Activated CD4-positive, alpha-beta T cell treated with anti-CD3 and anti-CD28 coated beads, Interleukin-2, amount 50 U/mL, for 24 hours (primary cell): Measurements from ENCODE around the gene C1GALT1C1.
"Not testable (repeated sequence)": the region's sequence is repeated elsewhere in the genome, so short reads cannot be mapped to it uniquely, and the experiment has no call there.

Experiments
- DNase-seq, 2 donors: peaks; one replicate each; pipeline ENCODE4 v3.0.0-alpha.2; 2020; ENCODE audit warnings: low read depth in 1 of 2, low spot score in 1 of 2

C1GALT1C1 gene

DNA sequence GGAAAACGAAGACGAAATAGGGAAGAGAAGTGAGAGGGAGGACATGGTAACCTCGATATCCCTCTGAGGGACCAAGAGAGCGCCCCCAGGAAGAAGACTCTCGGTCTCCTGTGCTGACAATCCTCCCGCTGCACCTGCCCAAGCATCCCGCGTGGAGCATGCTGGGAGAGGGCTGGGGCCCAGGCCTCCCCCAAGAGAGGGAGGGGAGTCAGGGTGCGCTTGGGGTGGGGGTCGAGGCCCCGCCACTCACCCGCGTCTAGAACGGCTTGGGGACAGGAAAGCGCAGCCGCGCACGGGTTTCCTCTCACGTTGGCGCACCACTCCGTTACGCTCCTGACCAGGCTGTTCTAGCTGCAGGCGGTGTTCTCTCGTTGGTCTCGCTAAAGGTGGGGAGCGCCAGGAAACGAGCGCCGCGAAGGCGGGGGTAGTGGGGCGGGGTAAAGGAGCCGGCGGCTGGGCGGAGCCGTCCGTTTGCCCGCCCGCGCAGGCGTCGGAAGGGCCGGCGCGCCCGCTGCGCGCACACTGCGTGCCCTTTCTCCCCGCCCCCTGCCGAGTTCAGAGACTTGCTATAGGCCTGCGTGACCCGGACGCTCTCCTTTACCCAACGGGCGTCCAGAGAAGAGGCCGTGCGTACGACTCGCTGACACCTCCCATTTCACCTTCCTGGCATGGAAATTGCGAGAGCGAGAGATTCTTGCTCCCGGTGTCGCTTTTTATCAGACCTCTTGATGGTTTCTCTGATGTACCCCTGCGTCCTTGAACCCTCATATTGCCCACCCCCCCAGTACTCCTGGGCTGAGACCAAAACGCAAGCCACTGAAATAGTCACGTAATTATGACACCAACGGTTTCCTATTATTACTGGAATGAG is at the start of gene C1GALT1C1:
TSS of gene C1GALT1C1 (minus strand) at position 388 of the 871 bp plus-strand sequence. CDS start 2,888 bp downstream, outside the sequence.
- DNase-seq, result peak; percentile 66 to 80

DNA sequence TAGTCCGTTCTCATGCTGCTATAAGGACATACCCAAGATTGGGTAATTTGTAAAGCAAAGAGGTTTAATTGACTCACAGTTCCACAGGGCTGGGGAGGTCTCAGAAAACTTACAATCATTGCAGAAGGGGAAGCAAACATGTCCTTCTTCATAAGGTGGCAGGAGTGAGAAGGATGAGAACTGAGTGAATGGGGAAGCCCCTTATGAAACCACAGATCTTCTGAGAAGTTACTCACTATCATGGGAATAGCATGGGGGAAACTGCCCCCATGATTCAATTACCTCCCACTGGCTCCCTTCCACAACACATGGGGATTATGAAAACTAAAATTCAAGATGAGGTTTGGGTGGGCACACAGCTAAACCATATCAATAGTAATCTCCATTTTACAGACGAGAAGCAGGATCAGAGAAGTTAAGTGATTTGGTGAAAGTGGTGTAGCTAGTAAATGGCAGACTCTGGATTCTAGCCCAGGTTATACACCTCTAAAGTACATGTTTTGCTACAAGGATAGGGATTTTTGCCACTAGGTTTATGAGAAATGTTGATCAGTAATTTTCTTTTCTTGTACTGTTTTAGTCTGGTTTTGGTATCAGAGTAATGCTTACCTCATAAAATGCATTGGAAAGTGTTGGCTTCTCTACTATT is 47.3 kb upstream of the C1GALT1C1 start:
- DNase-seq, result peak in 1 of 2 donors; percentile 18

DNA sequence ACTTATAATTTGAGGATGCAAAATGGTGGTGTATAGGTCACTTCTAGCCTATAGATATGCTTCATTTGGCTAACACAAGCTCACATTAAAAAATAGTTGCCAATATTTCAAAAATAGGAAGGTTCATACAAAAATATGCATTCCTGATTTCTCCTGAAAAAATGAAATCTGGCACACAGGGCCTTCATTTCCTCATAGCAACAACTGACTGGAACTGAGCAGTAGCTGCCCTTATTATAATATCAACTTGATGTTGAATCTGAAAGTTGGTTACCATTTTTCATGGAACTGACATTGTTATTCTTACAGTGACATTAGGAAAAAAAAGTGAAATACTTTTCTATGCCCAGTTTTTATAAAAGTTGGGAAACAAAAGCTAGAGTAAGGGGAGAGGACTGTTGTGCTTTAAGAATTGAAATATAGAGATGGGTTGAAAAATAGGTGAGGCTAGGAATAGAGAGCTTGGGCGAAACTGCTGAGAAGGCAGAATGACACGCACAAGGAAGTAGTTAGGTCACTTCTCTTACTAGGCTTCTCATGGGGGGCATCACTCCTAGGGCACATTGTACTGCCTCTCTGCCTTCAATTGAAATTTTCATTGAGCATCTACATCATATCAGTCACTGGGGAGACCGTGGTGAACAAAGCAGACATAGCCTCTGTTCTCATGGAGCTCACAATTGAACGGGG is 43.1 kb upstream of the C1GALT1C1 start:
- no peak for DNase-seq

DNA sequence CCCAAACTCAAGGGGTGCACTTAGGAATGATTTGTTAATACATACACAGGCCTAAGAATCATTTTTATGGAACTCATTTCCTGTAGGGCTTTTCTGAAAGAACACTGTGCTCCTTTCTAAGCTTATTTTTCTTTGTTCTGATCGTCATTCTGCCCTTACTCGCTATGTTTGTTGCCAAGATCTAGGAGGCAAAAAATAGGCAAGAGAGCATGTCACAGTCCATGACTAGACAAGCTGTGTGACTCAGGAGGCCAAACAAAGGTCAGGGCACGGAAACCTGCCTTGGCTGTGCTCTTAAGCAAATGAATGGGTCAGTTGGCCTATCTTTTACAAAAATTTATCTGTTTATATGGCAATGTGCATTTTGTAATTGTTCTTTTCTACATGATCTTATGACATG is 42.5 kb upstream of the C1GALT1C1 start:
- DNase-seq, result no peak

DNA sequence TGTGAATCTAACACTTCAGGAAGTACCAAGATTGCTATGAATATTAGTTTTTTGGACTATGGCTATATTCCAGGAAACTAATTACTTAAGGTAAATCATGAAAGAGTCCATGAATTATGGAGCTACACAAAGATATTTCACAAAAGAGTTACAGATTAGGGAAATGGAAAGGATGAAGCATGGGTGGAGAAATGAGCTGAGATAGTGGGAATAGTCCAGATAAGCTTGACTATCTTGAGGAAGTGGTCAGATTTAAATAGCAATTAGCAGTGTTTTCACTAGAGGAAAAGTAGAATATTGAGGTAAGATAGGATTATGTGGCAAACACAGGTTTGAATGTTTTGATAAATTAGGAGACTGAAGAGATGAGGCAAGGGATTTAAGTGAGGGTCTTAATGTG is 42.1 kb upstream of the C1GALT1C1 start:
- no peak for DNase-seq

DNA sequence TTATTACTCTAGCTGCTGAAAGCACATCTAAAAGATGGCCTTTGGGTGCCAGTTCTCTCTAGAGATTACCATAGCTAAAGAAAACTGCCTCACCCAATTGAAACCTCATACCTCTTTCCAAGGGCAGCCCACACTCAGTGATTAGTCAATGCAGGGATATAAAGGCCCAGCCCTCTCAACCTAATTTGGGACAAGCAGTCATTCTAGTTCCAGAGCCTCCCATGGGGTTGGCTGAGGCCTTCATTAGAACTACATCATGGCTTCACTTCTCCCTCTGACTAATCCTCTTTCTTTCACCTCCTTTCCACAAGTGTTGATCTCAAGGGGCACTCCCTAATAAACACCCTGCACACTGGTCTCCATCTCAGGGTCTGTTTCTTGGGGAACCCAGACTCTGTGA is 38.5 kb upstream of the C1GALT1C1 start:
- DNase-seq, result no peak

DNA sequence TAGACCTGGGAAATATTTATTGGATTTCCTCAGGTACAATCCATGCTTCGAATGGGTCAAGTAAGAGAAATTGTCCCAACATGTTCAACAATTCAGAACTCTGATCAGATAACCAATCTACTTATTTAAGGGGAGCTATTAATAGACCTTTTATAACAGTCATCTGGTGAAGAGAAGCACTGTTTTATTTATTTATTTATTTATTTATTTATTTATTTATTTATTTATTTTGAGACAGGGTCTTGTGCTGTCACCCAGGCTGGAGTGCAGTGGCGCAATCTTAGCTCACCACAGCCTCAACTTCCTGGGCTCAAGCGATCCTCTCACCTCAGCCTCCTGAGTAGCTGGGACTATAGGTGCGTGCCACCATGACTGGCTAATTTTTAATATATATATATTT is 34.7 kb upstream of the C1GALT1C1 start:
- not testable (repeated sequence) for DNase-seq

DNA sequence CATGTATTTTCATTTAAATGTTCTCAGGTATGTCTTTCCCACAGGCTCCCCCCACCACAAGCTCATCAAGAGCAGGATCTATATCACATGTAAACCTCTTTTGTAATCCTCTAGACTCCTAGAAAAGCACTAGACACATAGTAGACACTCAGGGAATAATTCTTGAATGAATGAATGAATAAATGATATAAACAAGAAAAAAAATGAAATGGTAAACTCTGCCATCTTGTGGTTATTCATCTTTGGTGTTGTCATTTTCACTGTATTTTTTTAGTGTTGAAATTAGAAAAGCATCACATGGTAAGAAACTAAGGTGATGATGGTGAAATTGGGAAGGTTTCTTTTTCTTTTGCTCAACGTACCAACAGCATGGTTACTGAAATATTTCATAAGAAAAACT is 34.2 kb upstream of the C1GALT1C1 start:
- DNase-seq, result no peak

DNA sequence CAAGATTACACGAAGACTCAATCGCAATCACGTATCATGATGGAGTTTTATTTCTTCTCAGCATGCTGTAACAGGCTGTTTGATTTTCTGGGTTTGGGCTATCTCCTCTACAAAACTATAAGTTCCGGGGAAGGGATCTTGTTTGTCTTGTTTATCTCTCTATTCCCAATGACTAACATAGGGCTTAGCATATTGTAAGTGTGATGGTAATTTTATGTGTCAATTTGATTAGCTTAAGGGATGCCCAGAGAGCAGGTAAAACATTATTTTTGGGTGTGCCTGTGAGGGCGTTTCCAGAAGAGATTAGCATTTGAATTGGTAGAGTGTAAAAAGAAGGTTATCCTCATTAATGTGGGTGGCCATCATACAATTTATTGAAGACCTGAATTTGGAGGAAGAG is 32.8 kb upstream of the C1GALT1C1 start:
- no peak for DNase-seq

DNA sequence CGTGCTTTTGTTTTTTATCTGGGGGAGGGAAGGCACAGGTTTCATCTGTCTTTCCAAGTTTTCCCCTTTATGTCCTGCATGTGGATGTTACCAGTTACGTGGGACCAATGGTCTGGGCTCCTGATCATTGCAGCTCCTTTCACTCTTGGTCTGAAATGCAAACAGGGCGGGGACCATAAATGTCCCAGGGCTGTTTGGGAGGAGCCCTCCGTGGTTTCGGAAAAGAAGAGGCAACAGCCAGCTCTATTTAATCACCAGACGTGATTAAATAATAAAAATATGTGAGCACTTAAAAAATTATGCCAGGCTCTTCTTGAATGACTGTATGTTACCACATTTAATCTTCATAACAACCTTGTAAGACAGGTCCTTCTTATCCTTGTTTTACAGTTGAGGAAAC is 30.8 kb upstream of the C1GALT1C1 start:
- no peak for DNase-seq

DNA sequence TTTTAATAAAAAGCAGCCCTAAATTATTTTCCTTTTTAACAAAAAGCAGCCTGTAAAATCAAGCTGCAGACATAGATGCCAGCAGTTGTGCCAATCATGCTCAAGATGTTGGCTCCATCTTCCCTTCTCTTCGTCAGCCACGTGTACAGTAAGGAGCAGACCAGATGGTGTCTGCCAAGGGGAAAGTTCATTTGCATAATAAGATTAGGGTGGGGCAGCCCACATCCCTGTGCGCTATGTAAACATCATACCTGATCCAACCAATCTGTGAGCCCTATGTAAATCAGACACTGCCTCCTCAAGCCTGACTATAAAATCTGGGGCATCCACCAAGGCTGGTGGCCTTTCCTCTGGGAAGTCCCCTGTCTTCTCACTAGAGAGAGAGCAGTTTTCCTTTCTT is 23.1 kb upstream of the C1GALT1C1 start:
- no peak for DNase-seq

DNA sequence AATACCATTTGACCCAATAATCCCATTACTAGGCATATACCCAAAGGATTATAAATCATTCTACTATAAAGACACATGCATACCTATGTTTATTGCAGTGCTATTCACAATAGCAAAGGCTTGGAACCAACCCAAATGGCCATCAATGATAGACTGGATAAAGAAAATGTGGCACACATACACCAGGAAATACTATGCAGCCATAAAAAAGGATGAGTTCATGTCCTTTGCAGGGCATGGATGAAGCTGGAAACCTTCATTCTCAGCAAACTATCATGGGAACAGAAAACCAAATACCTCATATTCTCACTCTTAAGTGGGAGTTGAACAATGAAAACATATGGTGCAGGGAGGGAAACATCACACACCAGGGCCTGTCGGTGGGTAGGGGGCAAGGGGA is 22.4 kb upstream of the C1GALT1C1 start:
- not testable (repeated sequence) for DNase-seq

DNA sequence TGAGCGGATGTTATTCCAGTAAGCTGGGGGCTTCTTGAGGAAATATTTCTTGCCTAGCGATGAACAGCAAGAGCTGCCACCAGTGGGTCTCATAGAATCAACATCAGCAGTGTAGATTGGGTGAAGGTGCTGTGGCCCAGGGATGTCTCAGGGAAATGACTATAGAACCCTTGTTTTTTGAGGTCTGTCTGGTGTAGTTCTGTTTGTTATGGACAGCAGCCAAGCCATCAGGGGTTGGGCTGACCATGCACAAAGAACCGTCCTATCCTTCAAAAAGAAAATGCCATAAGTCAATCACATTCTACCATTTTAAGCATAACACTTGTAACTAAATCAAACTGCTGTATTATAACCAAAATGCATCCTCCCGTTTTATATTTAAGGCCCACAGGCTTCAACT is 17.3 kb upstream of the C1GALT1C1 start:
- no peak for DNase-seq

DNA sequence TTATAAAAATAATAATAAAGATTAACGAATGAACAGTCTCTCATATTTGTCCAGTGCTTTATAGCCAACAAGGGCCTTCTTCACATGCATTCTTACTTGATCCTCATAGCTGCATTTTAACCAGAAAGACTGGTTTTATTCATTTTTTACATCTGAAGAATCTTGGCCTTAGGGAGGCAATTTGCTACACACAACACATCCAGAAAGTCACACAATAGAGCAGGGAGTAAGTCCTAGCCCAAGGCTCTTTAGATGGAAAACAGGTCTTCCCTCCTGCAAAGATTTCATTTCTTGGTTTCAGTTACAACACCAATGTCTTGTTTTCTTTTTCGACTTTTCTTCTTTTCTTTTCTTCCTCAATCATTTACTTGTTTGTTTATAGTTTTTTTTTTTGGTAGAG is 13.0 kb upstream of the C1GALT1C1 start:
- no peak for DNase-seq

DNA sequence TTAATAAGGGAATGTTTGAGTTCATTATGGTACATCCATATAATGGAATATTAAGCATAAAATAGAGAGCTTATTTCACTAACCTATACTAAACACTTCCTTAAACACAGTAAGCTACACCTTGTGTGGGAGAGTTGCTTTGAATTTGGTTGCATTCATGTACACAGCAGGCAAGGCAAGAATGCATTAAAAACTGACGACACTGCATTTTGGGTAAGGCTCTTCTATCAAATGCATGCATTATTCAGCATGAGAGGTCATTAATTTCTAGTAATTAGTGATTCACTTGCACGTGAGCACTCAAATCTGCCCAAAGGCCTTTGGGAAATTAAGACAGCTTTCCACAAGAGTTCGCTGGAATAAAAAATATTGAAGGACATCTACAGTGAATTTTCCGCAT is 8.8 kb upstream of the C1GALT1C1 start:
- no peak for DNase-seq

DNA sequence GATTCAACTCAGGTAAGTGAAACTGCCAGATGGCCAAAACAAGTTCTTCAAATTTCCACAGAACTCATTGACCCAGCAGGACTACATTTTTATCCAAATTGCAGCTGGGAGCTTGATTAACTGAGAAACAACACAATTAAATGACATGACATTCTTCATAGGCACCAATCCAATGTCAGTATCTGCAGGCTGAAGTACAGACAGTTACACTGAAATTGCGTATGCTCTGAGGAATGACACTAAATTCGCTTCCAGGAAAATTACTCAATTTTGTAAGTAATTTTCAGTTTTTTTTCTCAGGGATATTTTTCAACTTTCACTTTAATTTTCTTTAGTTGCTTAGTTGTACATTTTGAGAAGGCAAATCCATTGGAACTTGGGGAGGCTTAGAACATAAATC is 4.5 kb downstream of the C1GALT1C1 start:
- no peak for DNase-seq

DNA sequence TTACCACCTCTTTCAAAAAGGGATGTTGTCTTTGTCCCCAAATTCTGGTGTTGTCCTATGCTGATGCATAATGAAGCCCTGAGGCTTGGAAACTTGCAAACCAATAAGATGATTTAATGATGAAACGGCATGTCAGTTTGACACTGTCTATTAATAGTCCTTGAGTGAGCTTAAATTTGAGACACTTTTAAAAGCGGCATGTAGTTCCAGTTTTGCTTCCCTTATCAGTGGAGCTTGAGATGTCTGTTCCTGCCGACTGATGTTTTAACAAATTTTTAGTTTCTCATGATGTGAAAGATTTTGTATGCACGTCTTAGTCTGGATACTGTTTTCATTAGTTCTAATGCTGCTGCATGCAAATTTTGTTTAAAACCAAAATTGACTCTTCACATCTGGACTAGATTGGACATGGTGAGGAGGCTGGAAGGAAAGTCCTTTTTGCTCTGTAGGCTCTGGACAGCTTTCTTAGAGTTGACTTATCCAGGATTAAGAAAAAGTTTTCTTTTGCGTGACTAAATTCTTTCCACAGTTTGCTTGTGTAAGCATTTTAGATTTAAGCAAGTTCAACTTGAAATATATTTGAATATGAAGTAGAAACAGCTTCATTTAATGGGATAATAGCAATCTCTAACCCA is 11.7 kb downstream of the C1GALT1C1 start:
- no peak for DNase-seq

DNA sequence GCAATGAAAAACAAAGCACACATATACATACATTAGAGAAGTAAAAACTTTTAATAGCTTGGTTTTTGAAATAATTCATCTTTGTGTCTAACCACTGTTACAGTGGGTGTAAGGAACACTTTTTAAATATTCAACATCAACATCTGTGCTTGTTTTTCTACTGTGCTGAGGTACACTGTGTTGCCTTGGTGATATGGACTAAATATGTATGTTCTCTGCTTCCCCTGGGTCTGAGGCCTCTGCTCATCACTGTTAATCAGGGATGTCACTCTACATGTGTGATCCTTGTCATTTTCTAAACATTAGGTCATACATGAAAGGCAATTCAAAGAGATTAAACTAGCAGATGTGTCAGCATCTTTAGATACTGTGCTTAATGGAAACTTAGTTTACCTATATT is 15.0 kb downstream of the C1GALT1C1 start:
- DNase-seq, result no peak

DNA sequence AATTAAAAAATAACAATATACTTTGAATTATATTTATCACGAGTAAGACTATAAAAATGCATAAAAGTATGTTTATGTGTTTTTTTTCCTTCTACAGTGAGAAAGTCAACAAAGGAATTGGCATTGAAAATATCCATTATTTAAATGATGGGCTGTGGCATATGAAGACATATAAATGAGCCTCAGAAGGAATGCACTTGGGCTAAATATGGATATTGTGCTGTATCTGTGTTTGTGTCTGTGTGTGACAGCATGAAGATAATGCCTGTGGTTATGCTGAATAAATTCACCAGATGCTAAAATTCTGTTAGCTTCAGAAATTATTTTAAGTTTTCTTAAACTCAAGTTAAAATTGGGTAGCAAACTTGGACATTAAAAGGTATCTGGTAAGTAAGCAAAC is 17.8 kb downstream of the C1GALT1C1 start:
- no peak for DNase-seq

DNA sequence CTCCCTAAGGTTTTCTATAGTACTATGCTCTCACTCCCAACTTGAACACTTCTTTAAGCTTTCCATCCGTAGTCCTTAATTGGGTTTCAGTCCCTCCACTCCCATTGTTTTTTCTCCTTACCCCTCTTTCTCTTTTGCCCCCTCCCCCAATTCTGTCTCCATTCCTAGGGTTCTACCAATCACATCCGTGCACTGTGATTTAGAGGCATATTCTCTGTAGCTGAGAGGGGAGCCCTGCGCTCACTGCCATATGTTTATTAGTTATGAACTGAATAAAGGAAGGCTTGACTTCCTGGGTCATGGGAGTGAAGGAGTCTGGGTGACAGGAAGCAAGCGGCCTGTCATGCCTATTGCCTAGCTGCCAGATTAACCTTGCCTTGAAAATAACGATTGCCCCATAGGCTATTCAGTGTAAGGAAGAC is 25.5 kb downstream of the C1GALT1C1 start:
- DNase-seq, result peak in 1 of 2 donors; percentile 15

DNA sequence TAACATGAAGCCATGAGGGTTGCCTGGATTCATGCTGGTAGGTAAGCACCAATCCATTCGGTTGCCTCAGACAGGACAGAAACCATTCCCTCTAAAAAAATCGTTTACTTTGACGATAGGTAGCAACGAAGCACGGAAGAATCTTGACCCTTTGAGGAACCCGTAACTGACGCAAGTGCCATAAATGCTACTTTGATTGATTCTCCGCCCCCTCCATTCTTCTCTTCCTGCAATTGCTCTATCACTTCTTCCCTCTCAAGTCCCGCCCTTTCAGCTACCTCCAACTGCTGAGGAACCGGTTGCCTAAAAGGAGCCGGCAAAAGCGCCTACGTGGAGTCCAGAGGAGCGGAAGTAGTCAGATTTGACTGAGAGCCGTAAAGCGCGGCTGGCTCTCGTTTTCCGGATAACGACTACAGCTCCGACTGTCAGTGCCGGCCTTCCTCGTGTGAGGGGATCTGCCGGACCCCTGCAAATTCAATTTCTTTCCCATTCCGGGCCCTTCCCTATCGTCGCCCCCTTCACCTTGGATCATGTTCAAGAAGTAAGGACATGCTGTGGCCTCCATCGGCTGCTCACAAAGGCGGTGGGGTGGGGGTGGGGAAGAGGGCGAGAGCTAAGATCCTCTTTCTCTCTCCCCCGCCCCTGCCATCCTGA is 26.0 kb downstream of the C1GALT1C1 start, which contains the start of gene MCTS1:
TSS of gene MCTS1 (plus strand) at position 395 of the 654 bp plus-strand sequence. CDS start at position 531, 136 bp downstream.
- DNase-seq, result peak; percentile 33 to 71
